Bronchial epithelial cell (primary cell): ENCODE data around the gene PYDC1. TPM values are rescaled to one million over a fixed set of nuclear protein-coding genes. Genes with fewer than 3 reads are reported as not detected.

ENCODE experiments used
- DNase-seq: peaks from one replicate; pipeline ENCODE4 v3.0.0-alpha.2; 2010; ENCODE audit warnings: low read depth
- FAIRE-seq: peaks from 2 replicates; lab custom pipeline; 2011; peaks lifted over from hg19 to GRCh38; lab: Jason Lieb, UNC
- H3K27me3 ChIP-seq: 2 replicates; pipeline ENCODE4 v1.5.1; 2011; ENCODE audit warnings: low read length; ENCODE audit not compliant: control insufficient read depth, insufficient read depth
- H3K36me3 ChIP-seq: 2 replicates; pipeline ENCODE4 v1.5.1; 2011; ENCODE audit warnings: low read length; ENCODE audit not compliant: control insufficient read depth, insufficient read depth
- H3K4me3 ChIP-seq: 2 replicates; pipeline ENCODE4 v1.5.1; 2011; ENCODE audit warnings: mild to moderate bottlenecking, low read depth, low read length, control low read depth
- CTCF ChIP-seq: IDR thresholded peaks from 2 replicates; pipeline ENCODE4 v1.5.1; 2011; ENCODE audit warnings: mild to moderate bottlenecking, moderate library complexity, low read length, control low read depth, inconsistent platforms; ENCODE audit not compliant: insufficient read depth, severe bottlenecking
- total RNA-seq: library from RNA; depleted of rRNA; stranded (reverse); fragments of >200 nt; gene quantifications from 2 replicates; pipeline ENCODE4 v1.2.1, GENCODE V29; 2014

Gene PYDC1
- total RNA-seq, 1 donor from 2014 or later = not detected

GRCh38 chr16:31186176-31186575, 30.8 kb downstream of the PYDC1 start:
- FAIRE-seq (no peak), DNase-seq (no peak)
- Histone ChIP-seq H3K27me3 (no peaks in the 10 kb centered on the region), H3K4me3 (no peak overlapping the region), H3K36me3 (peaks cover 63% of the 10 kb centered on the region)
- no peak for TF ChIP-seq CTCF

- TF ChIP-seq CTCF = no peak
- no peak for FAIRE-seq
- DNase-seq = no peak
These were observed 31.6 kb downstream of the PYDC1 start for GRCh38 chr16:31185339-31185738.

GRCh38 chr16:31184888-31185287, 32.0 kb downstream of the PYDC1 start:
- FAIRE-seq (no peak), DNase-seq (no peak)
- Histone ChIP-seq H3K4me3 (no peak overlapping the region), H3K27me3 (no peaks in the 10 kb centered on the region), H3K36me3 (peaks cover 52% of the 10 kb centered on the region)
- no peak for TF ChIP-seq CTCF

More at GRCh38 chr16:31185339-31185738, 31.6 kb downstream of the PYDC1 start:
- Histone ChIP-seq H3K36me3 (peaks cover 56% of the 10 kb centered on the region), H3K27me3 (no peaks in the 10 kb centered on the region), H3K4me3 (no peak overlapping the region)

GRCh38 chr16:31183432-31184428, 33.2 kb downstream of the PYDC1 start:
- Histone ChIP-seq H3K4me3 (no peak overlapping the region), H3K36me3 (peaks cover 44% of the 10 kb centered on the region), H3K27me3 (no peaks in the 10 kb centered on the region)
- TF ChIP-seq CTCF = no peak
- DNase-seq = no peak
- FAIRE-seq = no peak

GRCh38 chr16:31182391-31182790, 34.5 kb downstream of the PYDC1 start:
- peak overlapping the region; percentile 96 for H3K4me3 ChIP-seq
- no peak for DNase-seq
- FAIRE-seq = no peak

More at GRCh38 chr16:31182391-31182790, 34.5 kb downstream of the PYDC1 start:
- Histone ChIP-seq H3K36me3 (peaks cover 35% of the 10 kb centered on the region), H3K27me3 (no peaks in the 10 kb centered on the region)
- no peak for TF ChIP-seq CTCF
